Suppressor macrophage treated with lipopolysaccharide for 1 hour (primary cell): ENCODE measurements around the gene PDK1.
"Not testable (repeated sequence)": the region's sequence is repeated elsewhere in the genome, so short reads cannot be mapped to it uniquely, and the experiment has no call there.

Experiments
- DNase-seq, 3 donors: peaks; one replicate each; pipeline ENCODE4 v3.0.0-alpha.2; 2020 to 2022

The PDK1 gene

DNA sequence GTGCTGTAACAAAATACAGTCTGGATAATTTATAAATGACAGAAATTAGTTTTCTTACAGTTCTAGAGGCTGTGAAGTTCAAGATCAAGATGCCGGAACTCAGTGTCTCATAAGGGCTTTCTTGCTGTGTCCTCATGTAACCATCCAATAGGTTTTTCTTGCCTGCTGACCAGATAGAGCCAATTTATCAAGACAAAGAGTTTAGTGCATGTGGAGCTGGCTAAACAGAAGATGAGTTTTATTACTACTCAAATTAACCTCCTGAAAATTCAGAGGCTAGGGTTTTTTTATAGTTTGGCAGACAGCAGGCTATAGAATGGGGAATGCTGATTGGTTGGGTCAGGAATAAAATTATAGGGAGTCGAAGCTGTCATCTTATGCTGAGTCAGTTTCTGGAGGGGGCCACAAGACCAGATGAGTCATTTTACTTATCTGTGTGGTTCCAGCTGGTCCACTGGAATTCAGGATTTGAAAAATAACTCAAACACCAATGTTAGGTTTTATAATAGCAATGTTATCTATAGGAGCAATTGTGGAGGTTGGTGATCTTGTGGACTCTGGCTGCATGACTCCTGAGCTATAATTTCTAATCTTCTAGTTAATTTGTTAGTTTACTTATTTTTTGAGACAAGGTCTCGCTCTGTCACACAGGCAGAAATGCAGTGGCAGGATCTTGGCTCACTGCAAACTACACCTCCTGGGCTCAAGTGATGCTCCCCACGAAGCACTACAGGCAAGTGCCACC lies 3.2 kb upstream of the PDK1 start:
- peak; percentile 33 to 44 (median 42) for DNase-seq

DNA sequence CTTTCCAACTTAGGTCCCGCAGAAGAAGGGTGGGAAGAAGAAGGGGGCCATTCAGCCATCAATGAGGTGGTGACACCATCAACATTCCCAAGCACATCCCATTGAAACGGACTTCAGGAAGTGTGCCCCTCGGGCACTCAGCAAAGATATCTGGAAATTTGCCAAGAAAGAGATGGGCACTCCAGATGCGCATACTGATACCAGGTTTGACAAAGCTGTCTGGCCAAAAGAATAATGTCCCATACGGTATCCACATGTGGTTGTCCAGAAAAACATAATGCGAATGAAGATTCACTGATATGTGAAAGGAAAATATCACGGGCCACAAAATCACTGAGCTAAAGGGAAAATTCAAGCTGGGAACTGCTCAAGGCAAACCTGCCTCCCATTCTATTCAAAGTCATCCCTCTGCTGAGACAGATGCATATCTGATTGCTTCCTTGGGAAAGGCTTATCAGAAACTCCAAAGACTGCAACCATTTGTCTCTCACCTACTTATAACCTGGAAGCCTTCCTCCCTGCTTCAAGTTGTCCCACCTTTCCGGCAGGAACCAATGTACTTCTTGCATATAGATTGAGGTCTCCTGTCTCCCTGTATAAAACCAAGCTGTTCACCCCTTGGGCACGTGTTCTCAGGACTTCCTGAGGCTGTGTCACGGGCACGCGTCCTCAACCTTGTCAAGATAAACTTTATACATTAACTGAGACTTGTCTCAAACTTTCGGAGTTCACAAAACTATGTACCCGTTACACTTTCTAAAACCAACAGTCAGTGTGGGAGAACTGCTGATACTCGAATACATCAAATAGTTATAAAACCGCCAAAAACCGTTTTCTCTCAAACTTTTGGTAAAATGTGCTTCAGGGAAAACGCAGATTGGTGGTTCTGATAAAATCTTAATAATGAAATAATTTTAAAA lies 1.3 kb upstream of the PDK1 start:
- DNase-seq: no peak

DNA sequence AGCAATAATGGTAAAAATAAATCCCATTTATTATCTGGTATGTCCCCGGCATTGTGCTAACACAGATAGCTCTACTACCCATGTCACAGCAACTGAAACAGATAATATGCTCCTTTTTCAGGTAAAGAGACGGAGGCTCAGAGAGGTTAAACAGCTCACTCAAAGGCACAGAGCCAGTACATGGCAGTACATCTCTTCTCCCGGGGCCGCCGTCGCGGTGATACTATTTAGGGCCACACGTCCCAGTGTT lies 693 bp upstream of the PDK1 start:
- no peak for DNase-seq

DNA sequence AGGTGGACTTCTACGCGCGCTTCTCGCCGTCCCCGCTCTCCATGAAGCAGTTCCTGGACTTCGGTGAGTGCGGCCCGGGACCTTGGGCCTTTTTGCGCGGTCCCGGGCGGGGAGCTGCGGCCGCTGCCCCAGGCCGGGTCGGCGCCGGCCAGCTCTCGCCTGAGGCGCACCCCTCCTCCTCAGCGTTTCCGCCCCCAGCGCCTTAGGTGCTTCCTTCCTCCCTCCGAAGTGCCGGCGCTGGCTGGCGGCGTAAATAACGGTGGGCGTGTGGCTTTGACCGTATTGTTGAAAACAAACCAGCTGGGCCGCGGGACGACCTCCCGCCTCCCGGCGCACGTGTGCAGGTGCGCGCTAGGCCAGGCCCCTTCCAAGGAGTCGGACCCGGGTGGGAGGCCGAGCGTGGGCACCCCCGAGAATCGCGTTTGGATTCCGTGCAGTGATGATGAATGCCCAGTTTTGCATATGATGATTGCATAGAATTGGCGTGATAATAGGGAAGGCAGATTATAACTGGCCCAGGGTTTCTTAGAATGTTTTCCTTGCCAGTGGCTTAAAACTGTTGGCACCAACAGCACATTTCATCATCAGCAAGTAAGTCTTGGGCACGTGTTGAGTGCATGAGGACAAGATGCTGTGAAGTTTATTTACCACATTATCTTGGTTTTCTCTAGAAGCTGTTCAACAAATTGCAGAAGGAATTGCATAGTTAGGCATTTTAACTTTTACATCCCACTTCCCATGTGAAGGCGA lies 569 bp downstream of the PDK1 start:
- peak; percentile 72 to 84 (median 82) for DNase-seq

DNA sequence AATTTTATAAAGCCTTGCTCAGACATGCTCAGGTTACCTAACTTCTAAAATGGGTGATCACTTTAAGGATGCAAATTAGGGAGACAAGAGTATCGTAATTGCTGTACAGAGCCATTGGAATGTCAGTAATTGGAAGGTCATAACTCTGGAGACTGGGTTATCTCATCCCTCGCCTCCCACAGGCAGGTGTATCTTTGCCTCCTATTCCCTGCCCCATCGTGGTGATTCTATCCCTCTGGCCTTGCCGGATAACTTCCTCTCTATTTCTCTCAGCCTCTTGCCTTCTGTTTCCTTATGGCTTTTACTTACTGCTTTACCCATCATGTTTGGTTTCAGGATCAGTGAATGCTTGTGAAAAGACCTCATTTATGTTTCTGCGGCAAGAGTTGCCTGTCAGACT lies 2.5 kb downstream of the PDK1 start:
- no peak for DNase-seq

- peak in 1 of 3 donors; percentile 10 for DNase-seq
Measured at GRCh38 chr2:172560721-172561120, 4.8 kb downstream of the PDK1 start.

DNA sequence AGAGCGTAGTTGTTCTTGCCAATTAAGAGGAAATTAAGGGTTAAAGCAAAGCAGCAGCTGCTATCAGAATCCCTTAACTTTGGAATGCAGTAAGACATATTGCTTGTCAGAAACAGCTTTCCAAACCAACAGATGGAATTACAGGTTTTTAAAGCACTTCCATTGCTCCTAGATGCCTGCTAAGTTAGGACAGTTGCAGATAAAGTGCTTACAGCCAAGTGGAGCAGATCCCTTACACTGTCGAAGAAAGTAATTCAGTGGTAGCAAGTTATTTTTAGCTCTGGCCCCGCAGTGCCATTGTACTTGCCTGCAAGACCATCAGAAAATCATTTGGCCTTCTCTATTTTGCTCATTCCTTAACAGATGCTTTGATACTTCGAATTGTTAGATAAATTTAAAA lies 5.4 kb downstream of the PDK1 start:
- DNase-seq: no peak

DNA sequence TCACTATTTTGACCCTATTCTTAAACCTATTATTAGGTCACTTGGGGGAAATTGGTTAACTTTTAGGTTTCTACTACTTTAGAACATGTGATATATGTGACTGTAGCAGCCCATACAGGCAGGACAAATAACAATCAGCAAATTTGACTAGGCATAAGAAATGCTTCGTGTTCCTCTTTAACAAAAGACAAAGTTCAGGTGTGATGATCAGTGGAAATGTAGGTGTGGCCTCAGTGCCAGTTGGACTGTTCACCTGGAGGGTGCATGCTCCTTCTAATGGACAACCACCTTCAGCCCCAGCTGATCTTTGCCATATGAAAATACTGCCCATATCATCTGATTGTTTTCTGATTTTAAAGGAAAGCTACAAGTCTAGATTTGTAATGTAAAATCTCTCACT lies 6.4 kb downstream of the PDK1 start:
- no peak for DNase-seq

- no peak for DNase-seq
Measured at GRCh38 chr2:172564376-172564775, 8.5 kb downstream of the PDK1 start.

DNA sequence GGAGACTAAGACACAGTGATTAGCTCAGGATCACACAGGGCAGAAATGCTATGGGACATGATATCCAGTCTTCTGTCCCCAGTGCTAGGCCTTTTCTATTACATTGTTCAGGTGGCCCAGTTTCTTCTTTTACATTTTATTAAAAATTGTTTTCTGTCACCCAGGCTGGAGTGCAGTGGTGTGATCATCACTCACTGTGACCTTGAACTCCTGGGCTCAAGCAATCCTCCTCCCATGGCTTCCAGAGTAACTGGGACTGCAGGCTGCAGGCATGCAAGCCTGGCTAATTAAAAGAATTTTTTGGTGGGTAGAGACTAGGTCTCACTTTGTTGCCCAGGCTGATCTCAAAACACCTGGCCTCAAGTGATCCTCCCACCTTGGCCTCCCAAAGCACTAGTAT lies 15.4 kb downstream of the PDK1 start:
- DNase-seq: no peak

DNA sequence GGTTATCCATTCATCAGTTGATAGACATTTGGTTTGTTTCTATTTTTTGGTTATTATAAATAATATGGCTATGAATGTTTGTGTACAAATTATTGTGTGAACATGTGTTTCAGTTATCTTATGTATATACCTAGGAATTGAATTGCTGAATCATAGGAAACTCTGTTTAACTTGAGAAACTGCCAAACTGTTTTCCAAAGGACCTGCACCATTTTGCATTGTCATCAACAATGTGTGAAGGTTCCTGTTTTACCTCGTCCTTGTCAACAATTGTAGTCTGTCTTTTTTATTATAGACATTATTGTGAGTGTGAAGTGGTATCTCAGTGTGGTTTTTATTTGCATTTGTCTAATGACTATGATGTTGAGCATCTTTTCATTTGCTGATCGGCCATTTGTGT lies 17.1 kb downstream of the PDK1 start:
- no peak for DNase-seq

- no peak for DNase-seq
Measured at GRCh38 chr2:172574965-172575364, 19.1 kb downstream of the PDK1 start.

DNA sequence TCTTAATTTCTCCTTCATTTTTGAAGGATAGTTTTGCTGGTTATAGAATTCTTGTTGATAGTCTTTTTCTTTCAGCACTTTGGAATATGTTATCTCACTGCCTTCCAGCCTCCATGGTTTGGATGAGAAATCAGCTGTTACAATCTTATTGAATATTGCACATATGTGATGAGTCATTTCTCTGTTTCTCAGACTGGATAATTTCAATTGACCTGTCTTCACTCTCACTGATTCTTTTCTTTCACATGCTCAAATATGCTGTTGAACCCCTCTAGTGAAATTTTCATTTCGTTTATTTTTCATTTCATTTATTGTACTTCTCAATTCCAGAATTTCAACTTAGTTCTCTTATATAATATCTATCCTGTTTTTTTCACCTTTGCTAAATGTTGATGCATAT lies 22.2 kb downstream of the PDK1 start:
- no peak for DNase-seq

DNA sequence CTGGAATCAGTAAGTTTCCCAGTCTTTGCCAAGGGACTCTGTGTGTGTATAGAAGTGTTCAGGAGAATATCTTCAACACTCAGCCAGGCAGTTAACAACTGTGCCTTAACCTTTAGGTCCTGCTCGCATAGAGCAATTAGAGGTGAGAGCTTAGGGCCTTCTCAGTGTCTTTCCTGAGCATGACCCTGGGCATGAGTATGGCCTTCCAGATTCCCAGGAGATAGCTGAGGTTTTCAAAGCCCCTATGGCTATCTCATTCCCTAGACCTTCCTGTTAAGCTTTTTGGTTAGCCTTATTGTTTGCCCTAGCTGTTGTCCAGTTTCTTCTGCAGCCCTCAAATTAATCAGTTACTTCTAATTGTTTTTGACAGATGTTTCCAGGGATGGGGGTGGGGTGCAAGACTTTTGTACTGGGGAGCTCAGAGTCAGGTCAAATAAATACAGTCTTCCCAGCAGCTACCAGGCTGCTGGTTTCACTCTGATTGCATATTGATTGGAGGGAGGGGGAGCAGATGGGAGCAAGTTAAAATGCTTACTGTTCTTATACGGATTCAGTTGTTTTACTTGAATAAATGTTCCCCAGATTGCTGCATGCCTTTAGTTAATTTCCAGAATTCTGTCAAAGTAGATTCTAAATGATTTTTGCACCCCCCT lies 23.1 kb downstream of the PDK1 start:
- no peak for DNase-seq

GRCh38 chr2:172580544-172580943 lies 24.7 kb downstream of the PDK1 start:
- DNase-seq: no peak

DNA sequence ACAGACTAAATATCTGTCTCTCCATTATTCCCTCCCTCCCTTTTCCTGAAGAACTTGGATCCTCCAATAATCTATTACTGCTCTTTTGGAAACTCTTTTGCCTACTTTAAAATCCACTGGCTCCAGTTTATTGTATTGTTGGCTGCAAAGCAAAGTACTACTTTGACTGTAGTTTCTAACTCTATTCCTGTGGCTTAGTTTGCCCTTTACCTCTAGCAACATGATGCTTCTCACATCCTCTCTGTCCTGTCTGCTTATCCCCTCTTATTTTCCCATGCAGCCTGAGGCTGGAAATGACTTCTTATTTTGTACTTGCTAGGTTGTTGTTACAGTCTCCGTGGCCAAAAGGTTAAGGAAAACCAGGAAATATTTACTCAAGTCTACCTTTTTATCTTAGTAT lies 26.8 kb downstream of the PDK1 start:
- no peak for DNase-seq

GRCh38 chr2:172586245-172586891 lies 30.5 kb downstream of the PDK1 start:
- DNase-seq: no peak

- not testable (repeated sequence) for DNase-seq
Measured at GRCh38 chr2:172587231-172587630, 31.3 kb downstream of the PDK1 start.

GRCh38 chr2:172588931-172589330 lies 33.0 kb downstream of the PDK1 start:
- DNase-seq: no peak

GRCh38 chr2:172591386-172591785 lies 35.5 kb downstream of the PDK1 start:
- not testable (repeated sequence) for DNase-seq

- not testable (repeated sequence) for DNase-seq
Measured at GRCh38 chr2:172592190-172592589, 36.3 kb downstream of the PDK1 start.

DNA sequence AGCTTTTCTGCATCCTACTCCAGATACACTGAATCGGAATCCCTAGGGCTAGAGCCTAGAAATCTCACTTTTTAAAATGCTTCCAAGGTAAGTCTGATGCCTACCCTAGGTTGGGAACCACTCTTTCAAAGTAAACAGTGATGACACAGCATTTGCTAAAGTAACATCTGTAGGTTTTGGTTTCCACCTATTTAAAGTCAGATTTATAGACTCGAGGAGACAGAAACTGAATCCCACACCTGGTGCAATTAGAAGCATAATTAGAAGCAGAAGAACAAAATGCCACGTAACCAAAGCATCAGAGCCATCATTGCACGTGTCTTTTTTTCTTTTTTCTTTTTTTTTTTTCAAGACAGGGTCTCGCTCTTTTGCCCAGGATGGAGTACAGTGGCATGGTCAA lies 40.9 kb downstream of the PDK1 start:
- DNase-seq: no peak
